Measurements from ENCODE around the gene CC2D2A.

- no peak for TF ChIP-seq CTCF (conservative IDR thresholded peaks at IDR 0.05; ENCODE audit: low read length)
- TF ChIP-seq EZH2phosphoT487 (IDR thresholded peaks at IDR 0.05; ENCODE audit: borderline replicate concordance, low read depth, low read length), result no peak
Measured at GRCh38 chr4:15436513-15436912, 33.2 kb upstream of the CC2D2A start.
